ENCODE results near the gene ACTL6B.
A peak's percentile ranks its signal among the peaks of the same experiment; 100 is the strongest.
"Not testable (repeated sequence)": the region's sequence is repeated elsewhere in the genome, so short reads cannot be mapped to it uniquely, and the experiment has no call there.

Gene ACTL6B

GRCh38 chr7:100655908-100656674, at the start of gene ACTL6B:
Gene ACTL6B, minus strand, starts transcription at chr7:100656448. Its CDS starts 94 bp downstream, at chr7:100656354.
- DNase-seq, result no peak

- DNase-seq, result peak; percentile 70
These were observed 49.1 kb upstream of the ACTL6B start for GRCh38 chr7:100705320-100705752.

DNA sequence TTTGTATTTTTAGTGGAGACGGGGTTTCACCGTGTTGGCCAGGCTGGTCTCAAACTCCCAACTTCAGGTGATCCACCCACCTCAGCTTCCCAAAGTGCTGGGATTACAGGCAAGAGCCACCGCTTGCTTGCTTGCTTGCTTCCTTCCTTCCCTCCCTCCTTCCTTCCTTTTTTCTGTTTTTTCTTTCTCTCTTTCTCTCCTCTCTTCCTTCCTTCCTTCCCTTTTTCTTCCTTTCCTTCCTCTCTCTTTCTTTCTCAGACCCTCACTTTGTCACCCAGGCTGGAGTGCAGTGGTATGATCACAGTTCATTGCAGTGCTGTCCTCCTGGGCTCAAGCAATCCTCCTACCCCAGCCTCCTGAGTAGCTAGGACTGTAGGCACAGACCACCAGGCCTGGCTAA, 44.8 kb upstream of the ACTL6B start:
- DNase-seq, result not testable (repeated sequence)

GRCh38 chr7:100699018-100699417, 42.8 kb upstream of the ACTL6B start:
- DNase-seq, result no peak

DNA sequence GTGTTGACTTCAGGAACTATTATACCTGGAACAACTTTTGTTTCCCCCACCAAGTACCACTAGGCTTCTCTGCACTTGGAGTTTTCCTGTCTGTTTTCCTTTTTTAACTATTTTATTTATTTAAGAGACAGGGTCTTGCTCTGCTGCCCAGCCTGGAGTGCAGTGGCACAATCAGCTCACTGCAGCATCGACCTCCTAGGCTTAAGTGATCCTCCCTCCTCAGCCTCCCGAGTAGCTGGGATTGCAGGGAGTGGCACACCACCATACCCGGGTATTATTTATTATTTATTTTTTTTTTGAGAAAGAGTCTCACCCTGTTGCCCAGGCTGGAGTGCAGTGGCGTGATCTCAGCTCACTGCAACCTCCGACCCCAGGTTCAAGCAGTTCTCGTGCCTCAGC, 39.9 kb upstream of the ACTL6B start:
- no peak for DNase-seq

GRCh38 chr7:100694098-100694745, 38.0 kb upstream of the ACTL6B start, which contains the start of gene GIGYF1:
Gene GIGYF1, minus strand, starts transcription at chr7:100694250. Its CDS starts 6,012 bp downstream, at chr7:100688238.
- peak; percentile 90 for DNase-seq

DNA sequence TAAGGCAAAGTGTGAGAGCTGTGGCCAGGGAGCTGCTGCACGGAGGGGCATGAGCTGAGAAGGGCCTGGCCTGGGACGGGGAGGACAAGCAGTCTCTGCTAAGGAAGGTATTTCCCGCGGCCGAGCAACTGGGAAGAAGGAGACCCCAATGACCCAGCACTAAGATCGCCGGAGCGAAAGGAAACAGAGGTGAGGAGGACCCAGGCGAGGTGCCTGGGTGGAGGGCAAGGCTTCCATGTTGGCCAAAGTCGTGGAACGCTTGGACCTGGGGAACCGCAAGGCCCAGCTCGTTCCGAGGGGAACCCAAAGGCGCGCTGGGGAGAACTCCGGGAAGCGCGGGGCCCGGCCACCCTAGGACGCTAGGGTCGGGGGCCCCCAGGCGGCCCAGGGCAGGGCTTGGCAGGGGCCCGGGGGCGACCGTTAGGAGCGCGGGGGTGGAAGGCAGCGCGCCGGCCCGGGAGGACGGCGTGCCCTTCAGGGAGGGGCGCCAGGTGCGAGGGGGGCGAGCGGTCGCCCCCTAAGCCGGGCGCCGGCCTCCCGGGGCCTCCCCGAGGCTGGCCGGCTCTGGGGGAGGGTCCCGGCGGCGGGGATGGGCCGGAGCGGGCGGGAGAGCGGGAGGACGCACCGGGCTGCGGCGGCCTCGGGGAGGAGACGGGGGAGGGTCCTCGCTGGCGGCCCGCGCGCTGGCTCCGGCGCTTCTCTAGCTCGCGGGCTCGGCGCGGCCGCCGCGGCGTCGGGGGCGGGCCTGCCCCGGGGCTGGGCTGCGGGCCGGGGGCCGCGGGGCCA, 37.3 kb upstream of the ACTL6B start:
- DNase-seq, result no peak

DNA sequence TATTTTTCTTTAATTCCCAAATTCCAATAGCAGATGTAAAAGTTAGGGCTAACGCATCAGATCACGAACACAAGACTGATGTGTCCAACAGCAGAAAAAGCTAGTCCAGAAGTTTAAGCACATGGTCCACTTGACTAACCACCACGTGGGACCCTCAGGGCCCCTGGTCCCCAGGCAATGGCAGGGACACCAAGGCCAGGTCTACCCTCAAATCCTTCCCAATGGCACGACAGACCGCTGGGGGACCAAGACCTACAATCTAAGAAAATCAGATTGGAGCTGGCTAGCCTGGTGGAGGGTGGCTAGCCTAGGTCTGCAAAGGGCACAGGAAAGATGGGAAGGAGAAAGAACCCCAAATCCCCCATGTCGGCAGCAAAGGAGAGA, 36.3 kb upstream of the ACTL6B start:
- no peak for DNase-seq

DNA sequence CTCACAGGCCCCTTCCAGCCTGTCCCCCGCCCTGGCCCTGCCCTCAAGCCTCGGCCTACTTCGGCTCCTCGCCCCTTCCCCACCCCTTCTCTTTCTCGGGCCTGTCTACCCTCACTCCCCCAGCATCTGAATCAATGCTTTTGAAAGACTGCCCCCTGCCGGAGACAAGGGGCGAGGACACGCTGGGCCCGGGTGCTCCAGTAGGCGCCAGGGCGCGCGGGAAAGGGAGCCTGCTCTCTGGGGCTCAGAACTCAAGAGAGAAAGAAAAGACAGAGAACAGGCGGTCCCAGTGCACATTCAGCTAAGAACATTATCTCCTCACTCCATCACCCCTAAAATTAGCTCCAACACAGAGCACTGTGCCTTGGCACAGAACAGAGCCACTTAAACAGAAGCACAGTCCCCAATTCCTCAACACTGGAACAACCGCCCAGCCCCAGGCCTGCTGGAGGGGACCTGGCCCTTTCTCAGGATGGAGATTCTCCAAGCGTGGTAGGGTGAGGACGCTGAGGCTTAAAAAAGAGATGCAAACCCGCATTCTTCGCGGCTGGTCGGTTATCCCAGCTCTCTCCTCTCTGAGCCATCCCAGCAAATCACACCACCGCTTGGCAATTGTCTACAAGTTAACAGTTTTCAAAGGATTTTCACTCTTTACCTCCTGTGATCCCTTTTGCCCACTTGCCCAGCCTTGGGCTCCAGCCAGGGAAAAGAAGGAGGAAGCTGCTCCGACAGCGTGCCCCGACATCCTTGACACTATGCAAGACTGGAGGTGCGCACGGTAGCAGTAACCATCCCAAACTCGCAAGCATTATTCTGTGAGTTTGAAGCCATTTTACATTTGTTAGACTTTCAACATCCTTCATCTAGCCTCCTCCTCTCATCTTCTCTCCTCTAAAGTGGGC, 35.7 kb upstream of the ACTL6B start:
- DNase-seq, result peak; percentile 92

DNA sequence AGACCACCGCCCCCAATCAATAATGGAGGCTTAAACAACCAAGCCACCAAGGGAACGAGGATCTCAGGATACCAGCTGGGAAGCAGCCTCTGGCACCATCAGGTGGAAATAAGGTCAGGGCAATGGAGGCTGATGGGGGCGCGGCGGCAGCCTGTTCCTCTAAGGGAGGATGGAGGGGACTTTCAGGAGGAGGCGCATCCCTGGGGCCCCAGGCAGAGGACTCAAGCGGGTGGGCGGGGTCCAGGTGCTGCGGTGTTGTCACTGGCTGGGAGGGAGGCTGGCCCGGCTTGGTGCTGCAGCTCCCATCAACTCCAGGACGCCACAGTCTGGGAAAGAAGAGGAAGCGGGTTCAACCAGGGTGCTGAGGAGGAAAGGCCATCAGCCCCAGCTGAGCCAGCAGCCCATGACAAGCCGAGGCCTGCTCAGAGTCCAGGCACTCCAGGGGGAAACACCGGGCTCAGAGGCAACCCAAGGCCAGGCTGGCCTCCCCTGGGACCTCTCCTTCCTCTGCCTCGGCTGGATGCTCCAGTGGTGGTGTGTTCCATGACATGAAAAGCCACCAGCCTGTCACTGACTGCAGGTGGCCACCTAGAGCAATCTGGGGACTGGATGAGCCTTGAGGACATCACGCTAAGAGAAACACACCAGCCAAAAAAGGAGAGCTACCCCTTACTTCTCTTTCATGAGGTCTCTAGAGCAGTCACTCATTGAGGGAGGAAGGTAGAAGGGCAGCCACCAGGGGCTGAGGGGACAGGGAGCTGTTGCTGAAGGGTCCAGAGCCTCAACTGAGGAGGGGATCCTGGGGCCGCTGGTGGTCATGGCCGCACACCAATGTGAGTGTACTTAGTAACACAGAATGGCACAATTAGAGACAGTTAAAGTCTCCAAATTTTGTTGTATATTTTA, 33.2 kb upstream of the ACTL6B start:
- no peak for DNase-seq

- DNase-seq, result no peak
These were observed 32.1 kb upstream of the ACTL6B start for GRCh38 chr7:100688326-100688860.

GRCh38 chr7:100687751-100688300, 31.6 kb upstream of the ACTL6B start:
- DNase-seq, result no peak

- no peak for DNase-seq
These were observed 31.0 kb upstream of the ACTL6B start for GRCh38 chr7:100687261-100687660.

- no peak for DNase-seq
These were observed 30.6 kb upstream of the ACTL6B start for GRCh38 chr7:100686822-100687211.

- DNase-seq, result no peak
These were observed 30.1 kb upstream of the ACTL6B start for GRCh38 chr7:100686201-100686821.

- no peak for DNase-seq
These were observed 29.4 kb upstream of the ACTL6B start for GRCh38 chr7:100685631-100686145.

GRCh38 chr7:100685049-100685605, 28.9 kb upstream of the ACTL6B start:
- DNase-seq, result no peak

GRCh38 chr7:100684534-100685042, 28.3 kb upstream of the ACTL6B start:
- no peak for DNase-seq
